Activated T-cell treated with anti-CD3 and anti-CD28 coated beads, Interleukin-2, amount 50 U/mL, for 4 hours (primary cell): ENCODE measurements around the gene NHS. TPM values are rescaled to one million over a fixed set of nuclear protein-coding genes. Genes with fewer than 3 reads are reported as not detected.

Source experiments
- ATAC-seq, 2 donors: fragments of 200-7000 bp; cut with Tn5 transposase; one replicate each; pipeline ENCODE4 v1.10.0; 2021
- DNase-seq: peaks from one replicate; pipeline ENCODE4 v3.0.0-alpha.2; 2020
- H3K27me3 Mint-ChIP-seq: one replicate; pipeline ENCODE4 v1.8.0; 2021; ENCODE audit warnings: low read depth, mixed read lengths
- H3K36me3 Mint-ChIP-seq: one replicate; pipeline ENCODE4 v1.8.0; 2022; ENCODE audit warnings: mixed read lengths; ENCODE audit not compliant: insufficient read depth
- H3K4me1 Mint-ChIP-seq: one replicate; pipeline ENCODE4 v1.8.0; 2021; ENCODE audit warnings: low read depth, mixed read lengths
- H3K4me3 Mint-ChIP-seq: one replicate; pipeline ENCODE4 v1.8.0; 2021; ENCODE audit warnings: mild to moderate bottlenecking, moderate library complexity, mixed read lengths
- H3K9me3 Mint-ChIP-seq: one replicate; pipeline ENCODE4 v1.8.0; 2021; ENCODE audit warnings: mixed read lengths
- total RNA-seq, 3 donors: library from RNA; stranded (reverse); gene quantifications; one replicate each; pipeline ENCODE4 v1.2.1, GENCODE V29; 2021

Gene NHS
- total RNA-seq, 3 donors from 2014 or later: 2.3 to 7.7 (median 7.5) TPM

GRCh38 chrX:17725181-17725580 lies 350.2 kb downstream of the NHS start:
- no peaks in the 10 kb centered on the region for H3K36me3 Mint-ChIP-seq
- DNase-seq: no peak

GRCh38 chrX:17732138-17732783 lies 357.3 kb downstream of the NHS start:
- no peaks in the 10 kb centered on the region for H3K9me3 Mint-ChIP-seq
- H3K36me3 Mint-ChIP-seq: no peaks in the 10 kb centered on the region
- H3K27me3 Mint-ChIP-seq: peaks cover 3% of the 10 kb centered on the region
- ATAC-seq (no peak), DNase-seq (no peak)
- H3K4me1 Mint-ChIP-seq: peaks cover 2% of the 10 kb centered on the region
- no peak overlapping the region for H3K4me3 Mint-ChIP-seq

More at GRCh38 chrX:17725181-17725580, 350.2 kb downstream of the NHS start:
- Mint-ChIP-seq H3K4me1 (no peaks in the 10 kb centered on the region), H3K4me3 (no peak overlapping the region), H3K9me3 (no peaks in the 10 kb centered on the region), H3K27me3 (peaks cover 4% of the 10 kb centered on the region)
- no peak for ATAC-seq

GRCh38 chrX:17735406-17735805 lies 360.4 kb downstream of the NHS start:
- H3K4me1 Mint-ChIP-seq: peaks cover 26% of the 10 kb centered on the region
- H3K36me3 Mint-ChIP-seq: no peaks in the 10 kb centered on the region
- peaks cover 5% of the 10 kb centered on the region for H3K27me3 Mint-ChIP-seq
- no peaks in the 10 kb centered on the region for H3K9me3 Mint-ChIP-seq
- H3K4me3 Mint-ChIP-seq: no peak overlapping the region
- ATAC-seq: no peak
- no peak for DNase-seq

- Mint-ChIP-seq H3K36me3 (no peaks in the 10 kb centered on the region), H3K4me3 (peak overlapping the region; percentile 77), H3K9me3 (no peaks in the 10 kb centered on the region), H3K27me3 (peaks cover 5% of the 10 kb centered on the region), H3K4me1 (peaks cover 31% of the 10 kb centered on the region)
- DNase-seq (no peak), ATAC-seq (no peak)
These were observed 361.5 kb downstream of the NHS start for GRCh38 chrX:17736478-17736855.

GRCh38 chrX:17736856-17737709 lies 362.1 kb downstream of the NHS start, which contains the start of gene SCML1:
TSS of gene SCML1 (plus strand) at chrX:17737493. CDS start at chrX:17744187, 6,694 bp downstream.
- Mint-ChIP-seq H3K27me3 (peaks cover 5% of the 10 kb centered on the region), H3K36me3 (no peaks in the 10 kb centered on the region), H3K4me3 (peak within 1 kb of the TSS; percentile 89), H3K4me1 (peaks cover 34% of the 10 kb centered on the region), H3K9me3 (no peaks in the 10 kb centered on the region)
- ATAC-seq (peak; percentile 82 to 89), DNase-seq (peak; percentile 88)

- Mint-ChIP-seq H3K4me1 (peaks cover 39% of the 10 kb centered on the region), H3K27me3 (peaks cover 5% of the 10 kb centered on the region), H3K36me3 (no peaks in the 10 kb centered on the region), H3K9me3 (no peaks in the 10 kb centered on the region), H3K4me3 (peak overlapping the region; percentile 89)
- peak; percentile 2 to 4 for ATAC-seq
- no peak for DNase-seq
These were observed 362.6 kb downstream of the NHS start for GRCh38 chrX:17737710-17737985.

GRCh38 chrX:17737986-17738713 lies 363.1 kb downstream of the NHS start:
- Mint-ChIP-seq H3K4me1 (peaks cover 39% of the 10 kb centered on the region), H3K36me3 (no peaks in the 10 kb centered on the region), H3K27me3 (peaks cover 5% of the 10 kb centered on the region), H3K9me3 (no peaks in the 10 kb centered on the region), H3K4me3 (peak overlapping the region; percentile 89)
- peak; percentile 16 to 26 for ATAC-seq
- DNase-seq: peak; percentile 31

- H3K27me3 Mint-ChIP-seq: peaks cover 5% of the 10 kb centered on the region
- H3K36me3 Mint-ChIP-seq: no peaks in the 10 kb centered on the region
- H3K4me1 Mint-ChIP-seq: peaks cover 41% of the 10 kb centered on the region
- no peak for DNase-seq
- ATAC-seq: peak; percentile 7 to 8
- no peaks in the 10 kb centered on the region for H3K9me3 Mint-ChIP-seq
- H3K4me3 Mint-ChIP-seq: peak overlapping the region; percentile 89
These were observed 363.9 kb downstream of the NHS start for GRCh38 chrX:17738737-17739535.

GRCh38 chrX:17740137-17741122 lies 365.4 kb downstream of the NHS start:
- ATAC-seq: no peak
- Mint-ChIP-seq H3K36me3 (no peaks in the 10 kb centered on the region), H3K9me3 (no peaks in the 10 kb centered on the region), H3K4me1 (peaks cover 41% of the 10 kb centered on the region), H3K27me3 (peaks cover 5% of the 10 kb centered on the region), H3K4me3 (no peak overlapping the region)
- no peak for DNase-seq

- H3K9me3 Mint-ChIP-seq: no peaks in the 10 kb centered on the region
- H3K36me3 Mint-ChIP-seq: no peaks in the 10 kb centered on the region
- DNase-seq (no peak), ATAC-seq (no peak)
- no peak overlapping the region for H3K4me3 Mint-ChIP-seq
- peaks cover 5% of the 10 kb centered on the region for H3K27me3 Mint-ChIP-seq
- peaks cover 41% of the 10 kb centered on the region for H3K4me1 Mint-ChIP-seq
These were observed 366.1 kb downstream of the NHS start for GRCh38 chrX:17741123-17741511.

GRCh38 chrX:17743913-17744312 lies 368.9 kb downstream of the NHS start:
- Mint-ChIP-seq H3K4me1 (peaks cover 27% of the 10 kb centered on the region), H3K9me3 (no peaks in the 10 kb centered on the region), H3K36me3 (no peaks in the 10 kb centered on the region), H3K4me3 (no peak overlapping the region), H3K27me3 (no peaks in the 10 kb centered on the region)
- DNase-seq: no peak
- no peak for ATAC-seq

GRCh38 chrX:17744896-17745523 lies 370.0 kb downstream of the NHS start:
- H3K36me3 Mint-ChIP-seq: no peaks in the 10 kb centered on the region
- no peaks in the 10 kb centered on the region for H3K27me3 Mint-ChIP-seq
- H3K4me1 Mint-ChIP-seq: peaks cover 18% of the 10 kb centered on the region
- DNase-seq: no peak
- no peaks in the 10 kb centered on the region for H3K9me3 Mint-ChIP-seq
- H3K4me3 Mint-ChIP-seq: no peak overlapping the region
- ATAC-seq: no peak

- no peak for DNase-seq
- no peaks in the 10 kb centered on the region for H3K27me3 Mint-ChIP-seq
- no peak overlapping the region for H3K4me3 Mint-ChIP-seq
- peaks cover 3% of the 10 kb centered on the region for H3K4me1 Mint-ChIP-seq
- no peaks in the 10 kb centered on the region for H3K9me3 Mint-ChIP-seq
- no peaks in the 10 kb centered on the region for H3K36me3 Mint-ChIP-seq
- no peak for ATAC-seq
These were observed 372.7 kb downstream of the NHS start for GRCh38 chrX:17747692-17748091.
